Chondrocyte (in vitro differentiated cells): ENCODE results near the gene HHIPL1. TPM values are rescaled to one million over a fixed set of nuclear protein-coding genes. Genes with fewer than 3 reads are reported as not detected.
A peak's percentile ranks its signal among the peaks of the same experiment; 100 is the strongest.

Experiments
- DNase-seq: peaks from one replicate; pipeline ENCODE4 v3.0.0; 2021; ENCODE audit warnings: mixed read lengths, low spot score
- H3K27ac Mint-ChIP-seq: one replicate; pipeline ENCODE4 v1.8.0; 2021; ENCODE audit warnings: mild to moderate bottlenecking, moderate library complexity, mixed read lengths; ENCODE audit not compliant: unreplicated experiment
- H3K27me3 Mint-ChIP-seq: 2 replicates; pipeline ENCODE4 v1.8.0; 2021; ENCODE audit warnings: low read depth, mixed read lengths
- H3K36me3 Mint-ChIP-seq: 2 replicates; pipeline ENCODE4 v1.8.0; 2021; ENCODE audit warnings: low read depth, mixed read lengths
- H3K4me1 Mint-ChIP-seq: 2 replicates; pipeline ENCODE4 v1.8.0; 2021; ENCODE audit warnings: low read depth, mild to moderate bottlenecking, mixed read lengths
- H3K4me3 Mint-ChIP-seq: one replicate; pipeline ENCODE4 v1.8.0; 2021; ENCODE audit warnings: mild to moderate bottlenecking, moderate library complexity, mixed read lengths; ENCODE audit not compliant: unreplicated experiment
- H3K9me3 Mint-ChIP-seq: 2 replicates; pipeline ENCODE4 v1.8.0; 2021; ENCODE audit warnings: low read depth, mixed read lengths
- CTCF ChIP-seq: fragments of 200-600 bp; sonication (generic); IDR thresholded peaks from 2 replicates; pipeline ENCODE4 v1.5.0; 2021; ENCODE audit warnings: antibody characterized with exemption, mild to moderate bottlenecking, moderate library complexity
- total RNA-seq: library from RNA; stranded (reverse); gene quantifications from 3 replicates; pipeline ENCODE4 v1.2.1, GENCODE V29; 2021

The HHIPL1 gene
- total RNA-seq, 1 donor from 2014 or later = 5.6 TPM

DNA sequence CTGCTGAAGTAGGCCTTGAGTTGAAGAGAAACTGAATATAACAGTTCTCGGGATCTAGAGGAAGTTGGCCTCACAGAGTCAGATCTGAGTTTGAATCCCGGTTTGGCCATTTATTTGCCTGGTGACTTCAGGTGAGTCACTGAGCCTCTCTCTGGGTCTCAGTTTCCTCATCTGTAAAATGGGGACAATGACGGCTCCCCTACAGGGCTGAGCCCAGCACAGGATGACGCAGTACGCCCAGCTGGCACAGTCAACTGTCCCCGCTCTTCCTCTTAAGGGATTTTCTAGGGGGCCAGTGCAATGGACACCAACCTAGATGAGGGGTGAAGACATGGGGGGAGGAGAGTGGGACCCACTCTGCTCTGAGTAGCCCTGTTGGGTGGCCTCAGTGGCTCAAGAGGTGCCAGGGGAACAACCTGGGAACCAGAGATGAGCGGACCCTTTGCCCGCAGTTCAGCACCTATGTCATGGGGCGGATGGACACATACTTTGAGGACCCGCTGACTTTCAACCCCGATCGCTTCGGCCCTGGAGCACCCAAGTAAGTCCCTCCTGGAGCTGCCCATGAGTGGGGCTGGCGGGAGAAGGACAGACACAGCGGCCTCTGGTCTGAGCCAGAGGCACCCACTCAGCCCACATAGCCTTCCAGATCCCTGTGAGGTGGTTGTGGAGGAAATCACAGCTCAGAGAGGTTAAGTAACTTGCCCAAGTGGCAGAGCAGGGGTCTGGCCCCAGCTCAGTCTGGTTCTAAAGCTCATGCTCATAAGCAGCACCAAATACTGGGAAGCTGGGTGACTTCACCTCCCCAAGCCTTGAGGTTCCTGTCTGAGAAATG is 80.2 kb downstream of the HHIPL1 start:
- Mint-ChIP-seq H3K4me1 (no peaks in the 10 kb centered on the region), H3K27ac (no peak overlapping the region), H3K4me3 (no peak overlapping the region), H3K27me3 (peaks cover 7% of the 10 kb centered on the region), H3K9me3 (no peaks in the 10 kb centered on the region), H3K36me3 (no peaks in the 10 kb centered on the region)
- no peak for TF ChIP-seq CTCF
- peak; percentile 87 for DNase-seq

GRCh38 chr14:99725774-99726537 is 81.0 kb downstream of the HHIPL1 start:
- peaks cover 2% of the 10 kb centered on the region for H3K4me1 Mint-ChIP-seq
- no peak overlapping the region for H3K27ac Mint-ChIP-seq
- no peak overlapping the region for H3K4me3 Mint-ChIP-seq
- DNase-seq = peak; percentile 44
- no peak for TF ChIP-seq CTCF
- no peaks in the 10 kb centered on the region for H3K9me3 Mint-ChIP-seq
- no peaks in the 10 kb centered on the region for H3K36me3 Mint-ChIP-seq
- peaks cover 7% of the 10 kb centered on the region for H3K27me3 Mint-ChIP-seq

GRCh38 chr14:99726538-99727095 is 81.7 kb downstream of the HHIPL1 start:
- Mint-ChIP-seq H3K27me3 (peaks cover 7% of the 10 kb centered on the region), H3K27ac (no peak overlapping the region), H3K4me3 (no peak overlapping the region), H3K4me1 (peaks cover 2% of the 10 kb centered on the region), H3K9me3 (no peaks in the 10 kb centered on the region), H3K36me3 (no peaks in the 10 kb centered on the region)
- TF ChIP-seq CTCF = no peak
- peak; percentile 86 for DNase-seq

DNA sequence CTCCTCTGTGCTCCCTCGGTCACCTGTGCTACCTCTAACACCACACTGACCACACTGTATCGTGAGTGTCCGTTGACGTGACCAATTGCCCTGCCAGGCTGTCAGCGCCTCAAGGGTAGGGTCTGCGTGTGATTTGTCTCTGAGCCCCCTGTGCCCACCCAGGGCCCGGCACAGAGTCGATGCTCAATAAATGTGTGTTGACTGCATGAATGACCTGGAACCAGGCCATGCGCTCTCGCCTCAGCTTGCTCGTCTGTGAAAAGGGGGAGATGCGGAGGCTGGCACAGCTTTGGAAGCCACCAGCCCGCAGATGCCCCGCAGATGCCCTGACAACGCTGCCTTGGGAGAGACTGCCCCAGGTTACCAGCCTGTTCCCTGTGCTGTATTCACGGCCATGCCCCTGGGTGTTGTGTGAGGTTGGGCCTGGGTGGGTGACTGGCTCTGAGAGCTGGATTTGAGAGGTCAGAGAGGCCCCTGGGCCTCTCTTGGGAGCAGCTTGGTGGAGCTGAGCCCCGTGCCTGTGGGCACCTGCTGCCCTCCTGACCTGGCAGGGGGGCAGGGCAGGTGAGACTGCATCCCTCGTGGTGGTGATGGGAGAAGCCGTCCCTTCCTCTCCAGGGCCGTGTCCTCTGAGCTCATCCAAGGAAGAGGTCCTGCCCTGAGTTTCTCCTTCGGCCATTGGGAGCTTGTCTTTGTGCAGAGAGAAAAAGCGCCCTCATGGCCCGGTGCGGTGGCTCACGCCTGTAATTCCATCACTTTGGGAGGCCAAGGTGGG is 82.4 kb downstream of the HHIPL1 start:
- peak; percentile 72 for DNase-seq

More for the DNA sequence above, 82.4 kb downstream of the HHIPL1 start:
- Mint-ChIP-seq H3K27ac (no peak overlapping the region), H3K36me3 (no peaks in the 10 kb centered on the region), H3K9me3 (no peaks in the 10 kb centered on the region), H3K27me3 (peaks cover 7% of the 10 kb centered on the region), H3K4me1 (peaks cover 2% of the 10 kb centered on the region), H3K4me3 (no peak overlapping the region)
- no peak for TF ChIP-seq CTCF
